CD8-positive, alpha-beta memory T cell (primary cell): ENCODE results near the gene CBLN3. TPM values are rescaled to one million over a fixed set of nuclear protein-coding genes. Genes with fewer than 3 reads are reported as not detected.

Experiments used
- CTCF ChIA-PET: fragments of 350-600 bp; sonication (Branson Sonifier 250); formaldehyde crosslinking; loops from one replicate; lab custom pipeline; 2021; ENCODE audit warnings: antibody characterized with exemption; lab: Charles Lee
- POLR2A ChIA-PET: fragments of 350-600 bp; sonication (Branson Sonifier 250); formaldehyde crosslinking; loops from one replicate; lab custom pipeline; 2021; ENCODE audit warnings: antibody characterized with exemption; lab: Charles Lee
- DNase-seq, 5 donors: peaks; one replicate each; pipeline versions ENCODE4 v3.0.0 to v3.0.0-alpha.2; 2020 to 2022; ENCODE audit warnings: mixed read lengths in 1 of 5
- H3K27ac ChIP-seq: one replicate; pipeline ENCODE4 v1.7.0; 2013; ENCODE audit warnings: low read depth, mild to moderate bottlenecking, low read length, moderate library complexity
- H3K27me3 ChIP-seq: 2 replicates; pipeline ENCODE4 v1.7.0; 2013; ENCODE audit warnings: low read length, mild to moderate bottlenecking; ENCODE audit not compliant: insufficient read depth, poor library complexity, severe bottlenecking
- H3K36me3 ChIP-seq: 2 replicates; pipeline ENCODE4 v1.7.0; 2013; ENCODE audit warnings: mild to moderate bottlenecking, low read length, moderate library complexity; ENCODE audit not compliant: insufficient read depth
- H3K4me1 ChIP-seq: 2 replicates; pipeline ENCODE4 v1.7.0; 2013; ENCODE audit warnings: mild to moderate bottlenecking, low read length, moderate library complexity; ENCODE audit not compliant: insufficient read depth
- H3K4me3 ChIP-seq: 2 replicates; pipeline ENCODE4 v1.7.0; 2013; ENCODE audit warnings: mild to moderate bottlenecking, low read length
- H3K9me3 ChIP-seq: 2 replicates; pipeline ENCODE4 v1.7.0; 2013; ENCODE audit warnings: mild to moderate bottlenecking, low read length
- H3K27ac Mint-ChIP-seq, 8 donors: one replicate each; pipeline ENCODE4 v1.8.0; 2020 to 2021; ENCODE audit warnings: mixed read lengths in 8 of 8, mild to moderate bottlenecking in 6 of 8, inconsistent platforms in 3 of 8, moderate library complexity in 3 of 8
- H3K27me3 Mint-ChIP-seq, 2 donors: one replicate each; pipeline ENCODE4 v1.8.0; 2020 to 2021; ENCODE audit warnings: mixed read lengths in 2 of 2, mild to moderate bottlenecking in 1 of 2, moderate library complexity in 1 of 2
- H3K36me3 Mint-ChIP-seq, 3 donors: one replicate each; pipeline ENCODE4 v1.8.0; 2020 to 2021; ENCODE audit warnings: mixed read lengths in 3 of 3, inconsistent platforms in 1 of 3, mild to moderate bottlenecking in 1 of 3
- H3K4me1 Mint-ChIP-seq, 3 donors: one replicate each; pipeline ENCODE4 v1.8.0; 2020 to 2021; ENCODE audit warnings: mixed read lengths in 3 of 3, inconsistent platforms in 1 of 3, mild to moderate bottlenecking in 1 of 3
- H3K4me3 Mint-ChIP-seq, 7 donors: one replicate each; pipeline ENCODE4 v1.8.0; 2020 to 2021; ENCODE audit warnings: mixed read lengths in 7 of 7, mild to moderate bottlenecking in 6 of 7, moderate library complexity in 4 of 7, inconsistent platforms in 2 of 7
- H3K9me3 Mint-ChIP-seq, 5 donors: one replicate each; pipeline ENCODE4 v1.8.0; 2020 to 2022; ENCODE audit warnings: mixed read lengths in 5 of 5, mild to moderate bottlenecking in 3 of 5, moderate library complexity in 2 of 5, inconsistent platforms in 1 of 5
- polyA plus RNA-seq: library from polyadenylated mRNA; unstranded; fragments of 300-500 nt; fragmentation: Illumina TruSeq; gene quantifications from one replicate; pipeline ENCODE4 v1.2.3, GENCODE V29; 2021
- total RNA-seq, 2 experiments: library from RNA; stranded (reverse); gene quantifications; one replicate each; pipeline ENCODE4 v1.2.3, GENCODE V29; 2021

Gene CBLN3
- total and polyA plus RNA-seq, 3 experiments from 2014 or later: 7.4 to 7.7 TPM; not detected in 1

GRCh38 chr14:24428628-24429394, 657 bp downstream of the CBLN3 start:
- Mint-ChIP-seq H3K27me3 (no peaks in the 10 kb centered on the region), H3K36me3 (peaks cover 0 to 34% (median 7%) of the 10 kb centered on the region in 3 donors), H3K4me3 (peak overlapping the region; percentile 84 to 95 (median 89)), H3K27ac (peak overlapping the region; percentile 77 to 100 (median 99)), H3K4me1 (peaks cover 27 to 56% (median 44%) of the 10 kb centered on the region in 3 donors), H3K9me3 (no peaks in the 10 kb centered on the region)
- peaks cover 60% of the 10 kb centered on the region for H3K4me1 ChIP-seq
- no peaks in the 10 kb centered on the region for H3K27me3 ChIP-seq
- ChIA-PET CTCF (interaction anchor here (1.2 to 22.1 kb wide), 5 partner anchors 10 to 120 kb away, joined by 3 to 486 read pairs (median 26); partner anchors contain the start of genes ADCY4, CIDEB, LTB4R2 and RIPK3), POLR2A (interaction anchor here (1.5 to 4.4 kb wide), 3 partner anchors 14 to 129 kb away, joined by 5 to 54 read pairs (median 13); partner anchors contain the start of genes CIDEB, DHRS1, NOP9 and SDR39U1)
- peak overlapping the region; percentile 96 for H3K27ac ChIP-seq
- no peak for DNase-seq
- H3K36me3 ChIP-seq: peaks cover 15% of the 10 kb centered on the region
- H3K9me3 ChIP-seq: no peaks in the 10 kb centered on the region
- H3K4me3 ChIP-seq: peak overlapping the region; percentile 68

- CTCF ChIA-PET: interaction anchor here (0.9 to 22.1 kb wide), 4 partner anchors 15 to 119 kb away, joined by 3 to 486 read pairs (median 26); partner anchors contain the start of genes ADCY4, CIDEB, LTB4R2 and RIPK3
- H3K27ac Mint-ChIP-seq: peak overlapping the region in 7 of 8 donors; percentile 48 to 87 (median 79)
- H3K4me1 ChIP-seq: peaks cover 62% of the 10 kb centered on the region
Measured at GRCh38 chr14:24427537-24428508, 1.6 kb downstream of the CBLN3 start.

GRCh38 chr14:24426912-24427536, 2.4 kb downstream of the CBLN3 start:
- peak overlapping the region in 1 of 7 donors; percentile 59 for H3K4me3 Mint-ChIP-seq

More at GRCh38 chr14:24427537-24428508, 1.6 kb downstream of the CBLN3 start:
- no peak for DNase-seq
- Mint-ChIP-seq H3K36me3 (peaks cover 0 to 24% (median 3%) of the 10 kb centered on the region in 3 donors), H3K4me1 (peaks cover 27 to 51% (median 40%) of the 10 kb centered on the region in 3 donors), H3K9me3 (no peaks in the 10 kb centered on the region), H3K27me3 (no peaks in the 10 kb centered on the region), H3K4me3 (peak overlapping the region in 3 of 7 donors; percentile 22 to 50 (median 25))
- POLR2A ChIA-PET: interaction anchor here (3.3 to 4.4 kb wide), 2 partner anchors 15 to 128 kb away, joined by 13 to 54 read pairs; partner anchors contain the start of genes DHRS1, NOP9 and SDR39U1
- H3K9me3 ChIP-seq: no peaks in the 10 kb centered on the region
- H3K27me3 ChIP-seq: no peaks in the 10 kb centered on the region
- no peak overlapping the region for H3K4me3 ChIP-seq
- H3K36me3 ChIP-seq: peaks cover 6% of the 10 kb centered on the region
- H3K27ac ChIP-seq: no peak overlapping the region

GRCh38 chr14:24426150-24426911, 3.1 kb downstream of the CBLN3 start:
- POLR2A ChIA-PET: no interaction called here
- CTCF ChIA-PET: interaction anchor here (1.5 to 22.1 kb wide), 5 partner anchors 11 to 184 kb away, joined by 3 to 486 read pairs (median 14); partner anchors contain the start of genes ADCY4, CIDEB, LTB4R2 and RIPK3
- Histone ChIP-seq H3K9me3 (no peaks in the 10 kb centered on the region), H3K4me3 (no peak overlapping the region), H3K4me1 (peaks cover 61% of the 10 kb centered on the region), H3K36me3 (no peaks in the 10 kb centered on the region), H3K27me3 (no peaks in the 10 kb centered on the region), H3K27ac (no peak overlapping the region)
- DNase-seq: no peak
- Mint-ChIP-seq H3K36me3 (peaks cover 0 to 12% (median 0%) of the 10 kb centered on the region in 3 donors), H3K27me3 (no peaks in the 10 kb centered on the region), H3K4me3 (peak overlapping the region in 1 of 7 donors; percentile 59), H3K4me1 (peaks cover 20 to 42% (median 31%) of the 10 kb centered on the region in 3 donors), H3K27ac (peak overlapping the region in 5 of 8 donors; percentile 37 to 71 (median 54)), H3K9me3 (no peaks in the 10 kb centered on the region)

More at GRCh38 chr14:24426912-24427536, 2.4 kb downstream of the CBLN3 start:
- H3K27ac ChIP-seq: no peak overlapping the region
- Mint-ChIP-seq H3K27ac (peak overlapping the region in 4 of 8 donors; percentile 25 to 72 (median 62)), H3K36me3 (peaks cover 0 to 19% (median 2%) of the 10 kb centered on the region in 3 donors), H3K9me3 (no peaks in the 10 kb centered on the region), H3K27me3 (no peaks in the 10 kb centered on the region), H3K4me1 (peaks cover 27 to 49% (median 38%) of the 10 kb centered on the region in 3 donors)
- H3K27me3 ChIP-seq: no peaks in the 10 kb centered on the region
- peak in 1 of 5 donors; percentile 29 for DNase-seq
- H3K9me3 ChIP-seq: no peaks in the 10 kb centered on the region
- H3K4me1 ChIP-seq: peaks cover 68% of the 10 kb centered on the region
- H3K4me3 ChIP-seq: no peak overlapping the region
- CTCF ChIA-PET: interaction anchor here (5.9 to 22.1 kb wide), 2 partner anchors 91 to 118 kb away, joined by 48 to 486 read pairs; partner anchors contain the start of genes ADCY4, CIDEB, LTB4R2 and RIPK3
- H3K36me3 ChIP-seq: no peaks in the 10 kb centered on the region
- POLR2A ChIA-PET: no interaction called here

GRCh38 chr14:24425704-24426103, 3.8 kb downstream of the CBLN3 start:
- Histone ChIP-seq H3K27me3 (no peaks in the 10 kb centered on the region), H3K36me3 (no peaks in the 10 kb centered on the region), H3K27ac (no peak overlapping the region), H3K4me1 (peaks cover 55% of the 10 kb centered on the region), H3K4me3 (no peak overlapping the region), H3K9me3 (no peaks in the 10 kb centered on the region)
- POLR2A ChIA-PET: no interaction called here
- no peak for DNase-seq
- no peaks in the 10 kb centered on the region for H3K9me3 Mint-ChIP-seq
- peaks cover 0 to 7% (median 0%) of the 10 kb centered on the region in 3 donors for H3K36me3 Mint-ChIP-seq
- CTCF ChIA-PET: interaction anchor here (0.6 to 22.1 kb wide), 6 partner anchors 10 to 183 kb away, joined by 3 to 486 read pairs (median 4); partner anchors contain the start of genes ADCY4, RIPK3 and TINF2
- no peaks in the 10 kb centered on the region for H3K27me3 Mint-ChIP-seq
- H3K4me3 Mint-ChIP-seq: peak overlapping the region in 1 of 7 donors; percentile 51
- peaks cover 14 to 36% (median 25%) of the 10 kb centered on the region in 3 donors for H3K4me1 Mint-ChIP-seq
- peak overlapping the region in 4 of 8 donors; percentile 1 to 71 (median 23) for H3K27ac Mint-ChIP-seq

GRCh38 chr14:24422694-24423601, 6.5 kb downstream of the CBLN3 start:
- no peak overlapping the region for H3K4me3 ChIP-seq
- no peaks in the 10 kb centered on the region for H3K27me3 ChIP-seq
- H3K4me1 Mint-ChIP-seq: peaks cover 8 to 23% (median 17%) of the 10 kb centered on the region in 3 donors
- no peak for DNase-seq
- H3K27ac Mint-ChIP-seq: no peak overlapping the region
- no peaks in the 10 kb centered on the region for H3K9me3 Mint-ChIP-seq
- no peaks in the 10 kb centered on the region for H3K36me3 ChIP-seq
- H3K27me3 Mint-ChIP-seq: peaks cover 7 to 9% of the 10 kb centered on the region in 2 donors
- no peak overlapping the region for H3K4me3 Mint-ChIP-seq
- H3K36me3 Mint-ChIP-seq: no peaks in the 10 kb centered on the region
- ChIA-PET POLR2A (no interaction called here), CTCF (interaction anchor here (3.6 to 22.1 kb wide), 3 partner anchors 9 to 87 kb away, joined by 14 to 486 read pairs (median 15); partner anchors contain the start of genes ADCY4 and RIPK3)
- no peaks in the 10 kb centered on the region for H3K9me3 ChIP-seq
- H3K27ac ChIP-seq: no peak overlapping the region
- H3K4me1 ChIP-seq: peaks cover 37% of the 10 kb centered on the region
